A673 (cell line): ENCODE measurements around the gene MAPKAP1.

Source experiments
- CTCF ChIP-seq: fragments of 300-800, 200-600 bp; sonication (generic); conservative IDR thresholded peaks from 2 replicates; pipeline ENCODE4 v1.5.1; 2017; ENCODE audit warnings: low read depth, mild to moderate bottlenecking, antibody characterized with exemption, low read length, moderate library complexity, mixed read lengths
- EZH2 ChIP-seq: fragments of 200-600 bp; sonication (generic); IDR thresholded peaks from 2 replicates; pipeline ENCODE4 v1.6.1; 2017; ENCODE audit warnings: borderline replicate concordance, low read depth, mild to moderate bottlenecking, mixed read lengths, antibody characterized with exemption, low read length; ENCODE audit not compliant: poor library complexity, severe bottlenecking

GRCh38 chr9:125568621-125569020 lies 138.4 kb downstream of the MAPKAP1 start:
- TF ChIP-seq CTCF (no peak), EZH2 (no peak)
